ENCODE results near the gene NOTUM. TPM values are rescaled to one million over a fixed set of nuclear protein-coding genes. Genes with fewer than 3 reads are reported as not detected.

Gene NOTUM
- total RNA-seq, 4 donors from 2014 or later: 0.89 to 3.5 (median 2.1) TPM

- 3 to 5% methylated on average over 4 to 79 of the region's 112 CpGs for WGBS, 2 donors
- H3K4me3 ChIP-seq (ENCODE audit: low read depth, poor library complexity, severe bottlenecking): no peak overlapping the region
- no peak for TF ChIP-seq CTCF (IDR thresholded peaks at IDR 0.05)
- no peak for TF ChIP-seq POLR2A (IDR thresholded peaks at IDR 0.05)
- peak in 1 of 2 donors; percentile 12 for DNase-seq (ENCODE audit: low spot score in 2 of 2)
- intact Hi-C loops (cut with DNase I; ENCODE audit: low total_unique reads): no loop called here
Measured at GRCh38 chr17:81959362-81960129, 1.4 kb downstream of the NOTUM start.

GRCh38 chr17:81958633-81959342, 2.2 kb downstream of the NOTUM start:
- 56 to 66% methylated on average over 13 to 15 of the region's 15 CpGs for WGBS, 2 donors
- DNase-seq (ENCODE audit: low spot score in 2 of 2): no peak
- H3K4me3 ChIP-seq (ENCODE audit: low read depth, poor library complexity, severe bottlenecking): no peak overlapping the region
- TF ChIP-seq POLR2A (IDR thresholded peaks at IDR 0.05) (no peak), CTCF (IDR thresholded peaks at IDR 0.05) (no peak)
- intact Hi-C loops (cut with DNase I; ENCODE audit: low total_unique reads): no loop called here

GRCh38 chr17:81957691-81958432, 3.1 kb downstream of the NOTUM start:
- DNase-seq (ENCODE audit: low spot score in 2 of 2): no peak
- TF ChIP-seq POLR2A (IDR thresholded peaks at IDR 0.05): no peak
- no peak for TF ChIP-seq CTCF (IDR thresholded peaks at IDR 0.05)
- WGBS, 2 donors: 84 to 86% methylated on average over 18 of the region's 19 CpGs

GRCh38 chr17:81956607-81957589, 4.1 kb downstream of the NOTUM start:
- H3K4me3 ChIP-seq (ENCODE audit: low read depth, poor library complexity, severe bottlenecking): no peak overlapping the region
- no peak for DNase-seq (ENCODE audit: low spot score in 2 of 2)
- TF ChIP-seq CTCF (IDR thresholded peaks at IDR 0.05) (no peak), POLR2A (IDR thresholded peaks at IDR 0.05) (no peak)
- intact Hi-C loops (cut with DNase I; ENCODE audit: low total_unique reads): no loop called here
- WGBS, 2 donors: 84 to 85% methylated on average over 40 to 43 of the region's 45 CpGs

More at GRCh38 chr17:81957691-81958432, 3.1 kb downstream of the NOTUM start:
- intact Hi-C loops (cut with DNase I; ENCODE audit: low total_unique reads): no loop called here
- no peak overlapping the region for H3K4me3 ChIP-seq (ENCODE audit: low read depth, poor library complexity, severe bottlenecking)
